OCI-LY3 (cell line): ENCODE measurements around the gene SNAP47.

Source experiments
- EZH2phosphoT487 ChIP-seq: fragments of 200-600 bp; shearing (Covaris generic); IDR thresholded peaks from 2 replicates; pipeline ENCODE4 v1.6.1; 2018; ENCODE audit warnings: antibody characterized with exemption, mixed run types, low read depth
- TF ChIP-seq, protein P1 (sequence below): fragments of 200-600, 300-600 bp; sonication (generic); IDR thresholded peaks from 2 replicates; pipeline ENCODE4 v1.5.1; 2014; ENCODE audit warnings: antibody characterized with exemption, low read length, low read depth

GRCh38 chr1:227779021-227779441, 43.8 kb downstream of the SNAP47 start:
- TF ChIP-seq, protein P1, sequence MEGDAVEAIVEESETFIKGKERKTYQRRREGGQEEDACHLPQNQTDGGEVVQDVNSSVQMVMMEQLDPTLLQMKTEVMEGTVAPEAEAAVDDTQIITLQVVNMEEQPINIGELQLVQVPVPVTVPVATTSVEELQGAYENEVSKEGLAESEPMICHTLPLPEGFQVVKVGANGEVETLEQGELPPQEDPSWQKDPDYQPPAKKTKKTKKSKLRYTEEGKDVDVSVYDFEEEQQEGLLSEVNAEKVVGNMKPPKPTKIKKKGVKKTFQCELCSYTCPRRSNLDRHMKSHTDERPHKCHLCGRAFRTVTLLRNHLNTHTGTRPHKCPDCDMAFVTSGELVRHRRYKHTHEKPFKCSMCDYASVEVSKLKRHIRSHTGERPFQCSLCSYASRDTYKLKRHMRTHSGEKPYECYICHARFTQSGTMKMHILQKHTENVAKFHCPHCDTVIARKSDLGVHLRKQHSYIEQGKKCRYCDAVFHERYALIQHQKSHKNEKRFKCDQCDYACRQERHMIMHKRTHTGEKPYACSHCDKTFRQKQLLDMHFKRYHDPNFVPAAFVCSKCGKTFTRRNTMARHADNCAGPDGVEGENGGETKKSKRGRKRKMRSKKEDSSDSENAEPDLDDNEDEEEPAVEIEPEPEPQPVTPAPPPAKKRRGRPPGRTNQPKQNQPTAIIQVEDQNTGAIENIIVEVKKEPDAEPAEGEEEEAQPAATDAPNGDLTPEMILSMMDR = no peak
- no peak for TF ChIP-seq EZH2phosphoT487
